HG03521 (cell line): ENCODE data around the gene ZBTB39.
"Not testable (repeated sequence)": the region's sequence is repeated elsewhere in the genome, so short reads cannot be mapped to it uniquely, and the experiment has no call there.

ENCODE experiments used
- ATAC-seq: cut with Tn5 transposase; IDR thresholded peaks from one replicate; pipeline ENCODE4 v1.9.1; 2021; ENCODE audit warnings: mild to moderate bottlenecking, moderate library complexity; ENCODE audit not compliant: unreplicated experiment

The ZBTB39 gene

GRCh38 chr12:56983386-56983785 is 23.0 kb downstream of the ZBTB39 start:
- no peak for ATAC-seq

GRCh38 chr12:56982578-56983236 is 23.6 kb downstream of the ZBTB39 start:
- not testable (repeated sequence) for ATAC-seq

- no peak for ATAC-seq
These were observed 25.3 kb downstream of the ZBTB39 start for GRCh38 chr12:56980941-56981530.

- ATAC-seq = no peak
These were observed 26.1 kb downstream of the ZBTB39 start for GRCh38 chr12:56980268-56980667.

- no peak for ATAC-seq
These were observed 26.7 kb downstream of the ZBTB39 start for GRCh38 chr12:56979628-56980027.

GRCh38 chr12:56978397-56979138 is 27.8 kb downstream of the ZBTB39 start:
- ATAC-seq = no peak

- ATAC-seq = not testable (repeated sequence)
These were observed 29.0 kb downstream of the ZBTB39 start for GRCh38 chr12:56977361-56977760.

- not testable (repeated sequence) for ATAC-seq
These were observed 32.1 kb downstream of the ZBTB39 start for GRCh38 chr12:56974224-56974623.

GRCh38 chr12:56968910-56969309 is 37.4 kb downstream of the ZBTB39 start:
- not testable (repeated sequence) for ATAC-seq

GRCh38 chr12:56965997-56966642 is 40.2 kb downstream of the ZBTB39 start:
- ATAC-seq = not testable (repeated sequence)

GRCh38 chr12:56965124-56965523 is 41.2 kb downstream of the ZBTB39 start:
- ATAC-seq = not testable (repeated sequence)

- ATAC-seq = not testable (repeated sequence)
These were observed 42.8 kb downstream of the ZBTB39 start for GRCh38 chr12:56963557-56963956.

GRCh38 chr12:56962247-56962646 is 44.1 kb downstream of the ZBTB39 start:
- not testable (repeated sequence) for ATAC-seq

- ATAC-seq = no peak
These were observed 47.9 kb downstream of the ZBTB39 start for GRCh38 chr12:56958422-56958821.

GRCh38 chr12:56957229-56958052 is 48.9 kb downstream of the ZBTB39 start, which contains the start of gene RDH16:
Gene RDH16, minus strand, starts transcription at chr12:56957608. Its CDS starts 146 bp downstream, at chr12:56957462.
- ATAC-seq = no peak

- ATAC-seq = no peak
These were observed 50.6 kb downstream of the ZBTB39 start for GRCh38 chr12:56955631-56956256.

GRCh38 chr12:56954958-56955355 is 51.4 kb downstream of the ZBTB39 start:
- ATAC-seq = no peak

GRCh38 chr12:56954057-56954957 is 52.0 kb downstream of the ZBTB39 start:
- ATAC-seq = no peak

- ATAC-seq = no peak
These were observed 53.0 kb downstream of the ZBTB39 start for GRCh38 chr12:56953314-56953713.
